ENCODE data around the gene WARS2.

Gene WARS2

DNA sequence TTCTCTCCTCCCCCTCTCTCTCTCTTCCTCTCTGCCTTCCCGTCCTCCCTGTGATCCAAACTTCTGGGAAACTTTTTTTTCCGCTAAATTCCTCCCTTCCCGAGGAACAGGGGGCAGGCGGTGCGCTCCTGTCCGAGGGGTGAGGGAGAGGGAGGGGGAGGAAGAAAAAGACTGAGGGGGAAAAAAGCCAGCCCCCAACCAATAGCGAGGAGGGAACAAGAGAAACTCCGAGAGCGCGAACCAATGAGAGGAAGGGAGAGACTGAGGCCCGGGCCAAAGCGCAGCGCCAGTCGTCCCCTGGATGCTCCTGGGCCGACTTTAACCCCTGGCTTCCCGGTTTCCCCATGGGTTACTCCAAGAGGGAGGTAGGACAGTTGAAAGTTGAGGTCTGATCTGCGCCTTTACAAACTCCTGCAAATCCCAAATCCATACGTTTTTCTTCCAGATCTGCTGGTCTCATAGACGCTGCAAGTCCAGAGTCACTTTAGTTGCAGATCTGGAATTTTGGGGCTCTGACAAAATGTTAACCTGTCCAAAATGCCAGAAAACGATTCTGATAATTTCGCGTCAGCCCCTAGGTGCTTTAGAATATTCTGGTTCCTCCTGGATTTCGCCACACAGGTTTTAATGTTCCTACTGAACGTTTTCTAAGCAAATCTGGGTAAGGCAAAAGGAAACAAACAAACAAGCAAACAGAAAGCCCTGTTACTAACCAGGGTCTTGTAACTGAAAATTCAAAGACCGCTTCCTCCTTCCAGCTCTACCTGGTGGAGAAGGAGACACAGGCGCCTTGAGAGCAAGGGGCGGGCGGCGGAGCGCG lies 152.1 kb downstream of the WARS2 start, which contains the start of gene TBX15:
TSS of gene TBX15 (minus strand) at position 158 of the 820 bp plus-strand sequence. CDS start 548 bp downstream, outside the sequence.
- no peak for TF ChIP-seq POLR2A (IDR thresholded peaks at IDR 0.05; ENCODE audit: low read depth, low read length)
- DNase-seq (ENCODE audit: insufficient read length, low spot score) (no peak), FAIRE-seq (no peak)

DNA sequence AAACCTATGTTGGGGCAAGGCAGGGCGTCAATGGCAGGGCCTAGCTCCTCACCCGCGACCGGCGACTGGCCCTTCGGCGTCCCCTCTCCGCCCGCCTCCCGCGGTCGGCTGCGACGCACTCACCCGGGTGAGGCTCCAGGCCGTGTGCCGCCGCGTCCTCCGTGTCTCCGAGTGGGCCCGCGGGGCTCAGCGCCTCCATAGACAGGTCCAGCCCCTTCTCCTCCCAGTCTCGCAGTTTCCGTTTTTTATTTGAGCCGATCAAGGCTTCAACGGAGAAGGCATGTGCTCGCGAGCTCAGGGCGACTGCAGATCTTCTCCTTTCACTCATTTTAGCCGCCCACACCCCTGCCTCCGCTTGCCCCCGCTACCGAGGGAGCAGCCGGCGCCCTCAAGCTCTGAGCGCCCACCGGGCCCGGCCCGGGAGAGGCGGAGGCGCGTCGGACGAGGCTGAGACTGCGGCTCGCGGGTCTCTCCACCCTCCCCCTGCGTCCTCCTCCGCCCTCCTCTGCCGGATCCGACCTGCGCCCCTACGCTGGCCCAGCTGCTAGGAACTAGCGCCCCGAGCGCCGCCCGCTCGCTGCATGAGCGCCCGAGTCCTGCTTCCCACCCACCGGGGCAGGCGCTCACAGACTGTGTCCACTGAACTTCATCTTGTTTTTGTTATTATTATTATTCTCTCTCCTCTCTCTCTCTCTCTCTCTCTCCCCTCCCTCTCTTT lies 152.8 kb downstream of the WARS2 start:
- DNase-seq (ENCODE audit: insufficient read length, low spot score) (peak; percentile 46), FAIRE-seq (no peak)
- peak; percentile 65 for TF ChIP-seq POLR2A (IDR thresholded peaks at IDR 0.05; ENCODE audit: low read depth, low read length)

DNA sequence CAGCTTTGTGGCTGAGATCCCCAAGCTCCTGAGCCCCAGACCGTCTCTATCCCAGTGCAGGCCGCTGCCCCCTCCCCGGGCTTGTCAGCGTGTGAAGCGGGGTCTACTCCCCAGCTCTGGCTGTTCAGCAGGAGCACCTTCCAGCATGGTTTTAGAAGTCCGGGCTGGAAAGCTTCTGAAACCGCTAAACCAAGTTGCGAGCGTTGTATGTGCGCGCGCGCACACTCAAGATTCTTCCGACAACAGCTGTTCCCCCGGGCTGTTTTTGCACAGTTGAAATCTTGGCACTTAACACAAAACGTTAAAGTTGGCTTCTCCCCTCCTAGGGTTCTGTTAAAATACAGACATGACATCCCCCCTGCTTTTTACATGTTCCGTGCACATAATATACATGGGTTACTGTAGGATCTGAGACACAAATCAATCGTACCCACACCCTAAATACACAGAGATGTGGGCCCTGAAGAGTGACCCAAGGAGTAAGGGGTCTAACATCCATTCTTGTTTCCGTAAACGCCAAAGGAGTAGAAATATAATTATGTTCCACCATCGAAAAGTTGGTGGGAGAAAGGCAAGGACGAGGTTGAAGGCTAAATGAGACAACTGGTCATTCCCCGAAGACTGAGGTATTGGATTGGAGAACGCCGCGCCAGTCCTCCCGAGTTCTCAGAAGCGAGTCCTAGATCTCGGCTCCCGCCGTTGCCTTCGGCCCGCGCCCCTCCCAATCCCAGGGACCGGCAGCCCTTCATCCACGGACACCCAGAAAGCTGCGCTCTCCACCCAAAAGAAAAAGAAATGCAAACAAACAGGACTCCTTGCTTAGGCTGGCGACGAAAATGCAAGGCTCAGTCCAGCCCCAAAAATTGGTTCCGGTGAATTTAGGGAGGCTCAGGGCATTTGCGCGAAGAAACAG lies 153.6 kb downstream of the WARS2 start:
- DNase-seq (ENCODE audit: insufficient read length, low spot score) (no peak), FAIRE-seq (no peak)
- no peak for TF ChIP-seq POLR2A (IDR thresholded peaks at IDR 0.05; ENCODE audit: low read depth, low read length)

DNA sequence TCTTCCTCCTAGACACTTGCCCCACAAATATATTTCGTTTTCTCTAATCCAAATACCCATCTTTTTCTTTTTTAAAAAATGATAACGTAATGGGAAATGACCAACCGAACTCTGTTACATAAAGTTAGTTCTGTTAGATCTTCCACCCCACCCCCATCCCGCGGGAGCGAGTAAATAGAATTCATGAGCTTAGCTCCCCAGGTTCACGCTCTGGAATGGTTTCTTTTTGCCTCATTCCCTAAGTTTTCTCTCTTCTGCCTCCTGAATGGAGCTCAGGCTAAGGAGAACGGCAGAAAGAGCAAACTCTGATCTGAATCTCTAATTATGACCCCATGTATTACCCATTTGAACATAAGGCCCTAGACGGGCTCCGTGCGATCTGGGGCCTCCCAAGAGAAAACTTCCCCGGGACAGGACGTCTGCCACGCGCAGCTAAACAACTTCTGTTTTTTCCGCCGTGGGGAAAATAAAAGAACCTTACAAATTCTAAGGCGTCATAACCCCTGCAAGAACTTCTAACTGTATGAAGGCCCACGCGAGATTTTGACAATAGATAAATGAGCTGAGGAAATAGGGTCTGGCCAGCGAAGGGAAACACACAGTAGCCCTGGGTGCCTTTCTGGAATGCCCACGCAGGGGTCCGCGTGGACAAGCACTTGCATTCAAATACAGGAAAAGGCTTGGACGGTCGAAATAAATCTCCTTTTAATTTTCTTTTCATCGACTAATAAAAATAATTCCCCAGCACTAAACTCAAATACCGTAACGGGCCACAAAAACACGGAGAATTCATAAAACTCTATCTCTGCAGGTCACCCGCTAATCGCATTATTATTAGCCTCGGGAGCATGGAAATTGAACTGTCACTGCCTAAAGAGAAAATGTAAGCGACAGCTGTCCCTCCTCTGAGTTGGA lies 154.6 kb downstream of the WARS2 start:
- no peak for FAIRE-seq
- no peak for DNase-seq (ENCODE audit: insufficient read length, low spot score)
- no peak for TF ChIP-seq POLR2A (IDR thresholded peaks at IDR 0.05; ENCODE audit: low read depth, low read length)

DNA sequence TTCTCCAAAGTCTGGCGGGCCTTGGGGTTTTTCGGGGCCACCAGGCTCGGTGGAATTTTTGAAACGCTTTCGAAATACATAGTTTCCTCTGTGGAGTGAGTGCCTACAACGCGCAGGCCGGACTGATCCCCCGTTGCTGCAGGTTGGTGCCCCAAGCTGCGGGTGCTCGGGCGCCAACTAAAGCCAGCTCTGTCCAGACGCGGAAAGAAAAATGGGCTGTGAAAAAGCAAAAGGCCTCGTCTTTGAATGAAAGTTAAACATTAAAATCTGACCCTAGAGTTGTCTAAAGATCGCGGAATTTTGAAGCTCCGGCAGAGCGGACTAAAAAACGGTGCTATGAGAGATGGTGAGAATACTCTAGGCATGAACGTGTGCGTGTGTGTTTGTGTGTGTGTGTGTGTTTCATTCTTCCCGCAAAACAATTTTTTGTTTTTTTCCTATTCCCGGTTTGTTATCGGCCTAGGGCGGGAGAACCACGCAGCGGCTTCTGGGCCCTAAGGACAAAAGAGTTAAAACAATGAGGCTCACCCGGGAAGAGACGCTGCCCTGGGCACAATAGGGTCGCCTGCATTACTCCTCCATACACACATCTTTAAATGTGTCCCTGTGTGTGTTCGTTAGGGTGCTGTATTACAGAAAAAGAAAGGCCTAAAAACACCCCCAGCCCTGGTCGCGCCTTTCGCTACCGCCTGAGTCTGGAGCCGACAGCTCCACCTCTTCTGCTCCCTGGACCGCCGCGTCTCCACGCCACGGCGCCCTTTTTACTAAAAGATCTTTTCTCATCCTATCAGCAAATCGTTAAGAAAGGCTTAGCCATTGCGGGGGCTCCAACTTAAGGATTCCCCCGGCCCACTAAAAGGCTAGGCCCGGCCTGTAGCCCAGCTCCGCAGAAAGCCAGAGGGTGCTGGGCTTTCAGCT lies 155.5 kb downstream of the WARS2 start:
- DNase-seq (ENCODE audit: insufficient read length, low spot score), result no peak
- TF ChIP-seq POLR2A (IDR thresholded peaks at IDR 0.05; ENCODE audit: low read depth, low read length), result no peak
- no peak for FAIRE-seq

DNA sequence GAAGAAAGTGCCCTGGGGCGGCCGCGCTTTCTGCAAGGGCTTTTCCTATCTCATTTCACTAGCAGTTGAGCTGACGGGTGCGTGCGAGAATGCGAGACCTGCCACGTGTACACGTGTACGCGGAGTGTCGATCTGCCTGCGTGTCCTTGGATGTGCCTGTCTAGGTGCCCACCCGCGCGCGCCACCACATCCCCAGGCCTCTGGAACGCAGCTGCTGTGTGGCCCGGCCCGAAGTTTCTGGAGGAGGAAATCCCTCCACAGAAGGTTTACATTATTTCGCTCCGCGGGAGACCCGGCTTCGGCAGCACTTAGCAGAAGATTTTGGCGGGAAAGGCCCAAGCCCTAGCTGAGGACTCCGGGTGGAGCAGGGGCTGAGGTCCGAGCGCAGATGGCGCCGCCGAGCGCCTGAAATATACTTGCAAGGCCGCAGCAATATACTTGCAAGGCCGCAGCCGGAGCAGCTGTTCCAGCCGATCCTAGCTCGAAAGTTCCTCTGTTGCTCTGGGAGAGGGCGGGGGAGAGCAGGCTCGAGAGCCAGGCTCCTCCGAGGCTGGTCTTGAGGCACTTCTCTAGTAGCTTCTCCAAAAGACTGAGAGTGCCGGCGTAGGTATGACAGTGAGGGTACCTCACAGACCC lies 156.2 kb downstream of the WARS2 start:
- DNase-seq (ENCODE audit: insufficient read length, low spot score), result no peak
- FAIRE-seq, result no peak
- TF ChIP-seq POLR2A (IDR thresholded peaks at IDR 0.05; ENCODE audit: low read depth, low read length), result no peak

DNA sequence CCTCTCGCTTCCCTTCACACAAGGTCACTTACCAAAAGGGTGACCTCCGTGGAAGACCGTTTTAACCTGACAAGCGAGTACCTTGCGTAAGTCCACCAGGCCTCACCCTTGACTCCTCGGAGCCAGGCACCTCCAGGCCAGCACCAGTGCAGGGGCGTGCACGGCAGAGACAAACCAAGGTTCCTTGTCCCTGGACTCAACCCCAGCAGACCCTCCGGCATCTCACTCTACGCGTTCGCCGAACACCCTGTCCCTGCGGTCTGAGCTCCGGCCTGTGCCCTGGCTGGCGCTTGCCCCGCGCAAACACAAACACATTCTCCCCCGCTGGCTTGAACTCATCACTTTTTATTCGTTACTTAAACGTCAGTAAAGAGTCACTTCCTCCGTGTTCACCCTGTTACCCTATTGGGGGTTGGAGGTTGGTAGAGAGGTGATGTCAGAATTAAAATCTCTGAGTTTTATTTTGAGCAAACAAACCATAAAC lies 156.9 kb downstream of the WARS2 start:
- DNase-seq (ENCODE audit: insufficient read length, low spot score) (no peak), FAIRE-seq (no peak)
- no peak for TF ChIP-seq POLR2A (IDR thresholded peaks at IDR 0.05; ENCODE audit: low read depth, low read length)

DNA sequence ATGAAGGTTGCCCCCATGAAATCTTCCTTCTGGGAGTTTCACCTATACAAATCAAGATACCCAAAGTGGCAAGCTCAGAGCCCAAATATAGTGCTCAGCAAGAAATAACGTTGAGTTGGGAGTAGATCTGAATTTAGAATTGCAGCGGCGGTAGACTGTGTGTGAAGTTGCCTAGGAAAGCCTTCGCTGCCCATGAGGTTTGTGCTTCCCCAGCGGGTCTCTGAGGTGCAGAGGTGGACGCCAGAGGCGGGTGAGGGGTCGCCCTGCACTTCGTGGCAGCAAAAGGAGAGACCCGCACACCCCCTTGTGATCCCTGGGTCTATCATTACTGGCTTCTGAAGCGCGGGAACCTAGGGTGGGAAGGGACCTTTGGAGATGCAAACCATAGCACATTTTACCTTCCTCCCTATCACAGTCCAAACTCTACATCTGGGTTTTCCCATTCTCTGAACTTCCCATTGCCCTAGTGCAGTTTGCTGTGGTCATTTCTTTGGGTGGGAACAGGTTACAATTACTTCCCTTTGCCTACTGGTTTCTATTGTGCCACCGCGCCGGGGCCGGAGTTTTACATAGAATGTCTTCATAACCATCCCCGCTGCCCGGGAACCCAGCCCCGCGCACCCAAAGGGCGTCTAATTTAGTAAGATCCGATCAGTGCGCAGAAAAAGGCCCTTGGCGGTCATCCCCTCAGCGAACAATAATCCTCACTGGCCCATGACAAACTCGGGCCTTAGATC lies 157.5 kb downstream of the WARS2 start:
- no peak for TF ChIP-seq POLR2A (IDR thresholded peaks at IDR 0.05; ENCODE audit: low read depth, low read length)
- FAIRE-seq (no peak), DNase-seq (ENCODE audit: insufficient read length, low spot score) (no peak)

DNA sequence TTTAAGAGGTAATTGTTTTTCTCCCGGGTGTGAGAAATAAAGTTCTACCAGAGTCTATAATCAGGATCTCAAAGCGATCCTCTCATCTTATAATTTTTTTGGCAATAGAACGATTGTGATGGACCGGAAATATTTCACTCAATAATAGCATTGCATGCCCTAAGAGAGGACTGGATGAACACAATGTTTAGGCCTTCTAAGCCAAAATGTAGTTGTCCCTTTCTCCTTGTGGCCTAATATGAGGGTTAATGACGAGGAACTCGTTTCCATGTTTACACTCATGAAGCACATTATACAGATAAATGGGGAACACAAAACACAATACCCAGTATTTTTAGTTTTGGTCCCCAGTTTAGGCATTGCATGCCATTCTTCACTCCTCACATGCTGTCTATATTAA lies 158.2 kb downstream of the WARS2 start:
- TF ChIP-seq POLR2A (IDR thresholded peaks at IDR 0.05; ENCODE audit: low read depth, low read length), result no peak
- no peak for DNase-seq (ENCODE audit: insufficient read length, low spot score)

DNA sequence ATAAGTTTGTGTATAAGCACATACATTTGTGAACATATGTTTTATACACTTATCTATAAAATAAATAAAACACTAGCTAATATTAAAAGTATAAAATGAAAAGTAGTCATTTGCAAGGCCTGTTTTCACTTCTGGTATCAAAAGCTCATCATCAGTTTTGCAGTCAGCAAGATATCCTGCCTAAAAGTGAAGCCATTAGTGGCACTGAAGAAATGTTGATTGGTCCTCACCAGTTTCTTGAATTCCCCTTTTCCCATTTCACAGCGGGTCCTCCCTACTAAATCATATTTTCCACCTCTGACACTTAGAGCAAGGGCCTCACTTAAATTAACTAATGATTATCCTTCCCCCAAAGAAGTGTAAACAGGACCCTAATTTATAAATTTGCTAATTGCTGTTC lies 159.0 kb downstream of the WARS2 start:
- FAIRE-seq, result no peak
- TF ChIP-seq POLR2A (IDR thresholded peaks at IDR 0.05; ENCODE audit: low read depth, low read length), result no peak
- DNase-seq (ENCODE audit: insufficient read length, low spot score), result no peak

More for the DNA sequence above, 158.2 kb downstream of the WARS2 start:
- FAIRE-seq, result no peak
